GM06990 (cell line): ENCODE results near the gene PSMA7.

ENCODE experiments used
- DNase-seq: peaks from one replicate; pipeline ENCODE4 v3.0.0-alpha.2; 2011; ENCODE audit not compliant: insufficient read length; ENCODE audit errors: extremely low read depth
- H3K27me3 ChIP-seq: replicated peaks from 2 replicates; pipeline ENCODE4 v1.6.0; 2011; ENCODE audit warnings: low read length; ENCODE audit not compliant: control insufficient read depth, insufficient read depth
- H3K36me3 ChIP-seq: 2 replicates; pipeline ENCODE4 v1.5.1; 2011; ENCODE audit warnings: low read length; ENCODE audit not compliant: control insufficient read depth, insufficient read depth
- H3K4me3 ChIP-seq: replicated peaks from 2 replicates; pipeline ENCODE4 v1.5.1; 2011; ENCODE audit warnings: low read depth, mild to moderate bottlenecking, control low read depth, low read length
- TF ChIP-seq, protein P1 (sequence below): IDR thresholded peaks from 2 replicates; pipeline ENCODE4 v1.5.1; 2011; ENCODE audit warnings: low read length, control low read depth, mild to moderate bottlenecking, inconsistent platforms; ENCODE audit not compliant: insufficient read depth, poor library complexity, severe bottlenecking

Gene PSMA7

DNA sequence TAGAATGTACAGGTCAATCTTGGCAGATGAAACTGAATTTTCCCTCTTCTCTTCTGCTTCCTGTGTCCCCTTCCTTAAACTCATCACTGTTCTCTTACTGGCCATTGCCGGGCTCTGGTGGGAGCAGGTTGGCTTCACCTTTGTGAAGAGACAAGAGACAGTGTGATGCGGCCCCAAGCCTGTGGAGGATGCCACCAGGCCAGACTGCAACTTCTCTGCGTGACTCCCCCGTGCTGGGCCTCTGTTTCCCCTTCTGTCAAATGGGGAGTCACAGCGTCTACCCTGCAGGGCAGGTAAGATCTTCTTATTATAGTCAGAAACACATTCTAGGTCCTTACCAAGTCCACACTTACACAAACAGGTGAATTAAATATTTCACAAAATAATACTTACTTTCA lies 22.8 kb downstream of the PSMA7 start:
- DNase-seq: no peak
- Histone ChIP-seq H3K36me3 (peaks cover 4% of the 10 kb centered on the region), H3K27me3 (no peaks in the 10 kb centered on the region), H3K4me3 (no peak overlapping the region)
- TF ChIP-seq, protein P1, sequence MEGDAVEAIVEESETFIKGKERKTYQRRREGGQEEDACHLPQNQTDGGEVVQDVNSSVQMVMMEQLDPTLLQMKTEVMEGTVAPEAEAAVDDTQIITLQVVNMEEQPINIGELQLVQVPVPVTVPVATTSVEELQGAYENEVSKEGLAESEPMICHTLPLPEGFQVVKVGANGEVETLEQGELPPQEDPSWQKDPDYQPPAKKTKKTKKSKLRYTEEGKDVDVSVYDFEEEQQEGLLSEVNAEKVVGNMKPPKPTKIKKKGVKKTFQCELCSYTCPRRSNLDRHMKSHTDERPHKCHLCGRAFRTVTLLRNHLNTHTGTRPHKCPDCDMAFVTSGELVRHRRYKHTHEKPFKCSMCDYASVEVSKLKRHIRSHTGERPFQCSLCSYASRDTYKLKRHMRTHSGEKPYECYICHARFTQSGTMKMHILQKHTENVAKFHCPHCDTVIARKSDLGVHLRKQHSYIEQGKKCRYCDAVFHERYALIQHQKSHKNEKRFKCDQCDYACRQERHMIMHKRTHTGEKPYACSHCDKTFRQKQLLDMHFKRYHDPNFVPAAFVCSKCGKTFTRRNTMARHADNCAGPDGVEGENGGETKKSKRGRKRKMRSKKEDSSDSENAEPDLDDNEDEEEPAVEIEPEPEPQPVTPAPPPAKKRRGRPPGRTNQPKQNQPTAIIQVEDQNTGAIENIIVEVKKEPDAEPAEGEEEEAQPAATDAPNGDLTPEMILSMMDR: no peak

GRCh38 chr20:62119591-62120364 lies 23.4 kb downstream of the PSMA7 start:
- DNase-seq: no peak
- H3K36me3 ChIP-seq: peaks cover 2% of the 10 kb centered on the region; the same call in 1 of the 2 replicates
- no peaks in the 10 kb centered on the region for H3K27me3 ChIP-seq
- TF ChIP-seq, protein P1: no peak
- H3K4me3 ChIP-seq: no peak overlapping the region

GRCh38 chr20:62119115-62119514 lies 24.1 kb downstream of the PSMA7 start:
- no peak overlapping the region for H3K4me3 ChIP-seq
- TF ChIP-seq, protein P1: no peak
- H3K36me3 ChIP-seq: no peaks in the 10 kb centered on the region
- H3K27me3 ChIP-seq: no peaks in the 10 kb centered on the region
- no peak for DNase-seq

DNA sequence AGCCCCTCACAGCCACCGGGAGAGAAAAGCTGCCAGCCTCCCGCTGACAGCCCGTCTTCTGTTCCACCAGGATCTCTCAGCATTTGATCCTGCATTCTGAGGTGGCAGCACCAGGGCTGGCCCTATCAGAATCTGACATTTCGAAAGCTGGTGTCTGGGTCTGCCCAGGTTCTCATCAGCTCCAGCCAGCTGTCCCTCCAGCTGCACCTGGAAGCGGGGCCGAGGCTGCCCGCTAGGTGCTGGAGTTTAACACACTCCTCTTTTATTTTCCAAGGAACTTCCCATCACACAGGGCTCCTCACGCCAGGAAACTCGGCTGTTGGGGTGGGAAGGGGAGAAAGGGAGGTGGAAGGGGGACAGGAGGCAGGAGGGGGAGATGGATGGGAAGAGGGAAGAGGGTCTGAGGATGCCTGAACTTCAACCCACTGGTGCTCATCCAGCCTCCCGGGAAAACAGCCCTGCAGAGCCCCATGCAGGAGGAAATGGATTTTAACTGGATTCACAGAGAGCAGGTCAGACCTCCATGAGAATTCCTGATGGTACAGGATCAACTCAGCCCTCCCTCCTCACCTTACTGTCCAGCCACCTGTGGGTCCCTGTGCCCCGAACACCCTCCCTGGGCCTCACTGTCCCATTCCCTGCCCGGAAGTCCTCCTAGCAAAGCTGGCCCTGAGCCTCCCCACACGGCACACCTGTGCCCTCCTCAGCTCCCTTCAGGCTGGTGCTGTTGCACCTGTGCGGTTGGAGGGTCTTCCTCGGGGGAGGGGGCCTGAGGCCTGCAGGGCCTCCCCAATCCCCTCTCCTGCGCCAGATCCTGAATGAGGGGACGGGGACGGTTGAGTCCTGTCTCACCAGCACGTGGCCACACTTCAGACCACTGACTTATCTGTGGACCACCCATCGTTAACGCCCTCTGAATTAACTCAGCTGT lies 24.8 kb downstream of the PSMA7 start:
- Histone ChIP-seq H3K4me3 (no peak overlapping the region), H3K27me3 (no peaks in the 10 kb centered on the region), H3K36me3 (no peaks in the 10 kb centered on the region)
- DNase-seq: no peak
- TF ChIP-seq, protein P1: no peak

GRCh38 chr20:62117658-62118057 lies 25.5 kb downstream of the PSMA7 start:
- H3K36me3 ChIP-seq: no peaks in the 10 kb centered on the region
- TF ChIP-seq, protein P1: no peak
- no peak overlapping the region for H3K4me3 ChIP-seq
- no peak for DNase-seq
- H3K27me3 ChIP-seq: no peaks in the 10 kb centered on the region
